Neutrophil (primary cell): Measurements from ENCODE around the gene GPR156.
"Not testable (repeated sequence)": the region's sequence is repeated elsewhere in the genome, so short reads cannot be mapped to it uniquely, and the experiment has no call there.

Experiments
- H3K27ac ChIP-seq: fragments of 200-600 bp; sonication (generic); 2 replicates; pipeline ENCODE4 v1.5.1; 2016; ENCODE audit warnings: mild to moderate bottlenecking, moderate library complexity
- H3K27me3 ChIP-seq: fragments of 200-600 bp; sonication (generic); 2 replicates; pipeline ENCODE4 v1.6.0; 2016; ENCODE audit warnings: mild to moderate bottlenecking
- H3K36me3 ChIP-seq: fragments of 200-600 bp; sonication (generic); 2 replicates; pipeline ENCODE4 v1.5.1; 2017
- H3K4me1 ChIP-seq, 2 experiments: fragments of 200-600 bp in 1 of 2; sonication (generic) in 1 of 2; 1 replicate in 1 of 2; 2 replicates in 1 of 2; pipeline versions ENCODE4 v1.5.1 to v1.6.1; 2013 to 2016; ENCODE audit warnings: low read depth in 1 of 2, low read length in 1 of 2, mild to moderate bottlenecking in 1 of 2, moderate library complexity in 1 of 2; ENCODE audit not compliant: control insufficient read depth in 1 of 2, insufficient read depth in 1 of 2
- H3K4me3 ChIP-seq, 2 experiments: fragments of 200-600 bp in 1 of 2; sonication (generic) in 1 of 2; 1 replicate in 1 of 2; 2 replicates in 1 of 2; pipeline ENCODE4 v1.5.1; 2013 to 2016; ENCODE audit warnings: low read depth in 1 of 2, low read length in 1 of 2, mild to moderate bottlenecking in 1 of 2, moderate library complexity in 1 of 2
- H3K9me3 ChIP-seq: fragments of 200-600 bp; sonication (generic); 2 replicates; pipeline ENCODE4 v1.5.1; 2016
- CTCF ChIP-seq: fragments of 200-600 bp; sonication (generic); IDR thresholded peaks from 2 replicates; pipeline ENCODE4 v1.5.1; 2016; ENCODE audit warnings: antibody characterized with exemption

Gene GPR156

DNA sequence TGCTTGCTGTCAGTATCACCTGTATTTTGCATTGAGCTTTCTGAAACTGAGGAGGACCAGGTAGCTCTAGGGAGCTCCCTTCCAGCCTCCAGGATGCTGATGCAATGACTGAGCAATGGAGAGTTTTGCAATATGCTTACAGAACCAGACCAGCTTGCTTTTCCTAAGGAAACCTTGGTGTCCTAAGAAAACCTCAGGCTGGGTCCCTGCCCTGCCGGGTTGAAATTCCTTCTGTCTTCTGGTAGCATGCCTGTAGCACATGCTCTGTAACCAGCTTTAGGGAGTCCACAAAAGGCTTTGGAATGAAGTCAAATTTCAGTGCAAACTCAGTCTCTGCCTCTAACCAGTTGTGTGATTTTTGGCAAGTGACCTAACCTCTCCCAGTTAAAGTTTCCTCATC is 125.0 kb downstream of the GPR156 start:
- H3K4me1 ChIP-seq = peaks cover 48 to 49% of the 10 kb centered on the region in 2 experiments
- no peak for TF ChIP-seq CTCF
- no peaks in the 10 kb centered on the region for H3K27me3 ChIP-seq
- no peak overlapping the region for H3K4me3 ChIP-seq
- H3K27ac ChIP-seq = peak overlapping the region; percentile 85
- no peaks in the 10 kb centered on the region for H3K36me3 ChIP-seq
- no peaks in the 10 kb centered on the region for H3K9me3 ChIP-seq

DNA sequence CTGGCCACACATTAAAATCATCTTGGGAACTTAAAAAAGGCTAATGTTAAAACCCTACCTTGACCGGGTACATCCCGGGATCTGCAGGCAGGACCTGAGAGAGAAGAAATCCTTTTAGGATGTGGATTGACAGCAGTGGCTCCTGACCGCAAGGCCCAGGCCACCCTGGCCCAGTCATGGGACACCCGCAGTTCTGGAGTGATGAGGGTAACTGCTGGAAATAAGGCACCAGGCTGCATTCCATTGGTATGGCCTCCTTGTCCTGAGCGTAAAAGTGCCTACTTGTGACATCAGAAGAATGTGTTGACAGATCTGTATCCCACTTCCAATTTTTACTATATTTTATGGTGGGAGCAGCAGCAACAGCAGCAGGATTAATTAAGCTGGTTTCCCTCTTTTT is 127.3 kb downstream of the GPR156 start:
- no peaks in the 10 kb centered on the region for H3K27me3 ChIP-seq
- no peak overlapping the region for H3K4me3 ChIP-seq

DNA sequence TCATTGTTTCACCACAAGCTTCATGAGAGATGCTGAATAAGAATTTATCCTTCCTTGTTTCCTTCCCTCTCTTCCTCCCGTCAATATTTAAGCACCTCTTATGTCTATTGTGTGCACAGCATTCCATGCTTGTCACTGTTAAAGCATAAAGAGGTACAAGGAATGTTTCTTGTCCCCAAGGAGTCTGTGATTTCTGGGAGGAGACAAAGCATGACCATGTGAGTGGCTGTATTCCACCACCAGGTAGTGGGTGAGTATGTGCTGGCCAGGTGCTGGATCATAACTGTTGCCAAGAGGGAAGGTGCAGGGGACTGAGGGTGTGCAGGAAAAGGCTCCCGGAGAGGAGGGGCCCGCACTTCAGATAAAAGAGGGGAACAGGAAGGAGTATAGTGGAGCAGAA is 127.9 kb downstream of the GPR156 start:
- Histone ChIP-seq H3K4me1 (peaks cover 35% of the 10 kb centered on the region in 2 experiments), H3K4me3 (no peak overlapping the region), H3K9me3 (no peaks in the 10 kb centered on the region), H3K27me3 (no peaks in the 10 kb centered on the region), H3K36me3 (no peaks in the 10 kb centered on the region), H3K27ac (no peak overlapping the region)
- no peak for TF ChIP-seq CTCF

More for the DNA sequence above, 127.3 kb downstream of the GPR156 start:
- no peaks in the 10 kb centered on the region for H3K36me3 ChIP-seq
- H3K9me3 ChIP-seq = no peaks in the 10 kb centered on the region
- H3K4me1 ChIP-seq = peaks cover 41% of the 10 kb centered on the region in 2 experiments
- no peak overlapping the region for H3K27ac ChIP-seq
- TF ChIP-seq CTCF = no peak

- Histone ChIP-seq H3K36me3 (no peaks in the 10 kb centered on the region), H3K4me3 (no peak overlapping the region), H3K9me3 (no peaks in the 10 kb centered on the region), H3K27me3 (no peaks in the 10 kb centered on the region), H3K4me1 (peaks cover 31% of the 10 kb centered on the region in 2 experiments), H3K27ac (no peak overlapping the region)
- no peak for TF ChIP-seq CTCF
These were observed 128.3 kb downstream of the GPR156 start for GRCh38 chr3:120156699-120157098.

GRCh38 chr3:120155694-120156093 is 129.3 kb downstream of the GPR156 start:
- H3K4me3 ChIP-seq, H3K36me3 ChIP-seq, H3K9me3 ChIP-seq, H3K27me3 ChIP-seq: not testable (repeated sequence)
- Histone ChIP-seq H3K27ac (peak overlapping the region; percentile 63), H3K4me1 (peaks cover 21% of the 10 kb centered on the region in 2 experiments)

- H3K27me3 ChIP-seq = no peaks in the 10 kb centered on the region
- H3K36me3 ChIP-seq = no peaks in the 10 kb centered on the region
- no peak overlapping the region for H3K4me3 ChIP-seq
- peak overlapping the region; percentile 63 for H3K27ac ChIP-seq
- H3K4me1 ChIP-seq = peaks cover 15% of the 10 kb centered on the region in 2 experiments
- no peaks in the 10 kb centered on the region for H3K9me3 ChIP-seq
- no peak for TF ChIP-seq CTCF
These were observed 129.9 kb downstream of the GPR156 start for GRCh38 chr3:120155108-120155507.
